ENCODE measurements around the gene MTF2.
"Not testable (repeated sequence)": the region's sequence is repeated elsewhere in the genome, so short reads cannot be mapped to it uniquely, and the experiment has no call there.

MTF2 gene

GRCh38 chr1:93151474-93151873 lies 72.4 kb downstream of the MTF2 start:
- no peak for TF ChIP-seq CTCF (IDR thresholded peaks at IDR 0.05; ENCODE audit: low read depth, low read length)
- H3K4me3 ChIP-seq (ENCODE audit: low read depth, low read length): no peak overlapping the region

- no peak overlapping the region for H3K4me3 ChIP-seq (ENCODE audit: low read depth, low read length)
- no peak for TF ChIP-seq CTCF (IDR thresholded peaks at IDR 0.05; ENCODE audit: low read depth, low read length)
These were observed 73.8 kb downstream of the MTF2 start for GRCh38 chr1:93152835-93153234.

- H3K4me3 ChIP-seq (ENCODE audit: low read depth, low read length): no peak overlapping the region
- no peak for TF ChIP-seq CTCF (IDR thresholded peaks at IDR 0.05; ENCODE audit: low read depth, low read length)
These were observed 75.8 kb downstream of the MTF2 start for GRCh38 chr1:93154898-93155297.

GRCh38 chr1:93155335-93155734 lies 76.3 kb downstream of the MTF2 start:
- no peak for TF ChIP-seq CTCF (IDR thresholded peaks at IDR 0.05; ENCODE audit: low read depth, low read length)
- H3K4me3 ChIP-seq (ENCODE audit: low read depth, low read length): no peak overlapping the region

- H3K4me3 ChIP-seq (ENCODE audit: low read depth, low read length): no peak overlapping the region
- no peak for TF ChIP-seq CTCF (IDR thresholded peaks at IDR 0.05; ENCODE audit: low read depth, low read length)
These were observed 80.3 kb downstream of the MTF2 start for GRCh38 chr1:93159337-93159736.

- H3K4me3 ChIP-seq (ENCODE audit: low read depth, low read length): not testable (repeated sequence)
These were observed 84.2 kb downstream of the MTF2 start for GRCh38 chr1:93163314-93163713.

- TF ChIP-seq CTCF (IDR thresholded peaks at IDR 0.05; ENCODE audit: low read depth, low read length): no peak
- no peak overlapping the region for H3K4me3 ChIP-seq (ENCODE audit: low read depth, low read length)
These were observed 85.7 kb downstream of the MTF2 start for GRCh38 chr1:93164816-93165215.

- H3K4me3 ChIP-seq (ENCODE audit: low read depth, low read length): not testable (repeated sequence)
These were observed 86.8 kb downstream of the MTF2 start for GRCh38 chr1:93165895-93166294.

GRCh38 chr1:93167006-93167405 lies 87.9 kb downstream of the MTF2 start:
- H3K4me3 ChIP-seq (ENCODE audit: low read depth, low read length): no peak overlapping the region
- no peak for TF ChIP-seq CTCF (IDR thresholded peaks at IDR 0.05; ENCODE audit: low read depth, low read length)

GRCh38 chr1:93170141-93170678 lies 91.1 kb downstream of the MTF2 start:
- H3K4me3 ChIP-seq (ENCODE audit: low read depth, low read length): not testable (repeated sequence)

Data from WI38 (cell line).